Esophagus (tissue), 2 donors: ENCODE results near the gene DNASE1L2. TPM values are rescaled to one million over a fixed set of nuclear protein-coding genes. Genes with fewer than 3 reads are reported as not detected.

ENCODE experiments used
- H3K27ac ChIP-seq, 2 donors: one replicate each; pipeline ENCODE4 v1.5.1; 2013; ENCODE audit warnings: low read depth in 2 of 2, mild to moderate bottlenecking in 2 of 2, inconsistent platforms in 1 of 2, low read length in 1 of 2, moderate library complexity in 1 of 2
- H3K27me3 ChIP-seq, 2 donors: one replicate each; pipeline ENCODE4 v1.6.1; 2013; ENCODE audit warnings: low read length in 2 of 2, control low read depth in 1 of 2, mild to moderate bottlenecking in 1 of 2; ENCODE audit not compliant: insufficient read depth in 2 of 2, control insufficient read depth in 1 of 2
- H3K36me3 ChIP-seq, 2 donors: one replicate each; pipeline ENCODE4 v1.6.1; 2013; ENCODE audit warnings: low read length in 1 of 2; ENCODE audit not compliant: control insufficient read depth in 2 of 2, insufficient read depth in 2 of 2
- H3K4me1 ChIP-seq, 2 donors: one replicate each; pipeline ENCODE4 v1.6.1; 2013; ENCODE audit warnings: low read length in 1 of 2; ENCODE audit not compliant: control insufficient read depth in 2 of 2, insufficient read depth in 2 of 2
- H3K4me3 ChIP-seq, 2 donors: one replicate each; pipeline ENCODE4 v1.5.1; 2013; ENCODE audit warnings: low read length in 2 of 2, mild to moderate bottlenecking in 2 of 2, low read depth in 1 of 2, moderate library complexity in 1 of 2
- H3K9me3 ChIP-seq, 2 donors: one replicate each; pipeline ENCODE4 v1.6.1; 2013; ENCODE audit warnings: mild to moderate bottlenecking in 2 of 2, low read depth in 1 of 2, low read length in 1 of 2, moderate library complexity in 1 of 2; ENCODE audit not compliant: control insufficient read depth in 2 of 2, insufficient read depth in 1 of 2
- WGBS, 2 donors: extraction: QIAGEN DNeasy Blood & Tissue Kit; methylation state at CpG; one replicate each; pipeline ENCODE4 v1.1.7; 2013; 5-methylcytosine and 5-hydroxymethylcytosine counted together
- polyA plus RNA-seq, 2 donors: library from polyadenylated mRNA; stranded (reverse); fragments of 200-250 nt; gene quantifications; one replicate each; pipeline ENCODE4 v1.2.3, GENCODE V29; 2013
- donor health status: healthy with polysubstance abuse.
- donor health status: Bipolar disorder and iron deficiency.

DNASE1L2 gene
- 1 to 10 TPM in 1 of 2 donors, under 1 TPM in 1; 0.41 to 1.3 TPM for polyA plus RNA-seq

- Histone ChIP-seq H3K27ac (no peak within 1 kb of the TSS), H3K27me3 (peaks cover 0 to 10% of the 10 kb centered on the region in 2 donors), H3K36me3 (peaks cover 15 to 47% of the 10 kb centered on the region in 2 donors), H3K4me3 (peak within 1 kb of the TSS in 1 of 2 donors; percentile 13), H3K9me3 (no peaks in the 10 kb centered on the region), H3K4me1 (peaks cover 6 to 25% of the 10 kb centered on the region in 2 donors)
- WGBS, 2 donors, result 5 to 9% methylated on average over 61 to 64 of the region's 64 CpGs
Measured at GRCh38 chr16:2236337-2237101, at the start of gene DNASE1L2. Gene DNASE1L2 (plus strand): TSS chr16:2236444. CDS start chr16:2236817, 373 bp downstream.

- H3K27me3 ChIP-seq, result no peaks in the 10 kb centered on the region
Measured at GRCh38 chr16:2186505-2186904, 49.7 kb upstream of the DNASE1L2 start.

GRCh38 chr16:2187212-2187611 is 49.0 kb upstream of the DNASE1L2 start:
- Histone ChIP-seq H3K27me3 (no peaks in the 10 kb centered on the region), H3K27ac (no peak overlapping the region), H3K9me3 (peaks cover 0 to under 1% of the 10 kb centered on the region in 2 donors), H3K4me3 (no peak overlapping the region), H3K36me3 (no peaks in the 10 kb centered on the region), H3K4me1 (peaks cover 0 to 7% of the 10 kb centered on the region in 2 donors)
- WGBS, 2 donors, result 78% methylated on average over 17 of the region's 17 CpGs

More at GRCh38 chr16:2186505-2186904, 49.7 kb upstream of the DNASE1L2 start:
- Histone ChIP-seq H3K4me1 (peaks cover 0 to 7% of the 10 kb centered on the region in 2 donors), H3K4me3 (no peak overlapping the region), H3K36me3 (no peaks in the 10 kb centered on the region), H3K9me3 (peaks cover 0 to 3% of the 10 kb centered on the region in 2 donors), H3K27ac (no peak overlapping the region)
- 88 to 93% methylated on average over 20 of the region's 20 CpGs for WGBS, 2 donors

GRCh38 chr16:2188395-2188794 is 47.8 kb upstream of the DNASE1L2 start:
- no peaks in the 10 kb centered on the region for H3K27me3 ChIP-seq
- H3K27ac ChIP-seq, result no peak overlapping the region
- 91% methylated on average over 8 of the region's 8 CpGs for WGBS, 2 donors
- H3K36me3 ChIP-seq, result no peaks in the 10 kb centered on the region
- H3K9me3 ChIP-seq, result no peaks in the 10 kb centered on the region
- no peak overlapping the region for H3K4me3 ChIP-seq
- H3K4me1 ChIP-seq, result peaks cover 0 to 7% of the 10 kb centered on the region in 2 donors

- no peaks in the 10 kb centered on the region for H3K9me3 ChIP-seq
- no peaks in the 10 kb centered on the region for H3K36me3 ChIP-seq
- WGBS, 2 donors, result 89 to 93% methylated on average over 25 of the region's 25 CpGs
- H3K27ac ChIP-seq, result no peak overlapping the region
- no peak overlapping the region for H3K4me3 ChIP-seq
- no peaks in the 10 kb centered on the region for H3K27me3 ChIP-seq
- H3K4me1 ChIP-seq, result peaks cover 0 to 7% of the 10 kb centered on the region in 2 donors
Measured at GRCh38 chr16:2189252-2189893, 46.9 kb upstream of the DNASE1L2 start.

GRCh38 chr16:2190002-2190658 is 46.1 kb upstream of the DNASE1L2 start:
- Histone ChIP-seq H3K4me1 (peaks cover 0 to 7% of the 10 kb centered on the region in 2 donors), H3K36me3 (no peaks in the 10 kb centered on the region), H3K4me3 (no peak overlapping the region), H3K9me3 (peaks cover 0 to 2% of the 10 kb centered on the region in 2 donors), H3K27me3 (no peaks in the 10 kb centered on the region), H3K27ac (no peak overlapping the region)
- WGBS, 2 donors, result 61 to 62% methylated on average over 24 of the region's 24 CpGs

- 58 to 64% methylated on average over 24 to 25 of the region's 25 CpGs for WGBS, 2 donors
- H3K4me3 ChIP-seq, result no peak overlapping the region
- H3K27ac ChIP-seq, result no peak overlapping the region
- H3K36me3 ChIP-seq, result no peaks in the 10 kb centered on the region
- H3K9me3 ChIP-seq, result peaks cover 0 to 2% of the 10 kb centered on the region in 2 donors
- H3K4me1 ChIP-seq, result peaks cover 2 to 12% of the 10 kb centered on the region in 2 donors
- peaks cover 0 to 2% of the 10 kb centered on the region in 2 donors for H3K27me3 ChIP-seq
Measured at GRCh38 chr16:2190659-2191445, 45.4 kb upstream of the DNASE1L2 start.

GRCh38 chr16:2191446-2191706 is 44.9 kb upstream of the DNASE1L2 start:
- peaks cover 0 to 6% of the 10 kb centered on the region in 2 donors for H3K27me3 ChIP-seq
- WGBS, 2 donors, result 60 to 62% methylated on average over 11 of the region's 11 CpGs
- peaks cover 0 to 2% of the 10 kb centered on the region in 2 donors for H3K9me3 ChIP-seq
- no peak overlapping the region for H3K4me3 ChIP-seq
- no peak overlapping the region for H3K27ac ChIP-seq
- no peaks in the 10 kb centered on the region for H3K36me3 ChIP-seq
- peaks cover 2 to 14% of the 10 kb centered on the region in 2 donors for H3K4me1 ChIP-seq
